Epithelial cell of proximal tubule (primary cell): Measurements from ENCODE around the gene LCP1. TPM values are rescaled to one million over a fixed set of nuclear protein-coding genes. Genes with fewer than 3 reads are reported as not detected.

Source experiments
- DNase-seq: peaks from one replicate; pipeline ENCODE4 v3.0.0-alpha.2; 2011; ENCODE audit warnings: low read depth
- H3K4me3 ChIP-seq: 2 replicates; pipeline ENCODE4 v1.5.1; 2011; ENCODE audit warnings: low read depth, mild to moderate bottlenecking, low read length
- CTCF ChIP-seq: conservative IDR thresholded peaks from 2 replicates; pipeline ENCODE4 v1.5.1; 2012; ENCODE audit warnings: low read depth, mild to moderate bottlenecking, low read length
- total RNA-seq: library from RNA; depleted of rRNA; stranded (reverse); fragments of >200 nt; gene quantifications from 2 replicates; pipeline ENCODE4 v1.2.3, GENCODE V29; 2015

The LCP1 gene
- total RNA-seq, 1 donor from 2014 or later, result 7.0 TPM

DNA sequence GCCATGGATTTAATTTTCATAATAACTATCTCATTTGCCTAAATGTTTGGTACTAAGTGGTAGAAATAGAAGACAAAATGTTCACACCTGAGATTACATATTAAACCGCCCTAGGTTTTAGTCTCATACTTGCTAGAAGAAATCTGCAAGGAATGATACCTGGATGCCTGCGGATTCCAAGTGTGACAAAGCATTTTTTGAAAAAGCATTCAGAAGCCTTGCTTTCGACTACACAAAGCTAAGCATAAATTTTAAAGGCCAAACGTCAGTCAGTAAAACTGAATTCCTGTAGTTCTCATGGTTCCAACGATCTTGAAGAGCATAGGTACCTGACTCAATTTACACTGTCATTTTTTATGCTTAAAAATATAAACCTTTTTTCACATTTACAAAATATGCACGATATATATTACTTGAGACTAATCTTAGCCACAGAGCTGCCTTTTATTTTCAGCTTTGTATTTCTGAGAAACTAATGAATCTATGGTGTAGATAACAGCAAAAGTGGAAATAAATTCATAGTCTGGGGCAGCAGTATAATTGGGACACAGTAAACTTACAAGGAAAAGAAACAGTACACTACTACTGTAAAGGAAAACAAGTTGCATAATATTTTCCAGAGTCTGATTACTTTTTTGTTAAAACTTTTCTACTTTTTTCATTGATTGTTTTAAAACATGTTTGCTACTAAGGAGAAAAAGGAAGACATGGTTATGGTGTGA lies 28.5 kb upstream of the LCP1 start:
- no peak for DNase-seq
- no peak overlapping the region for H3K4me3 ChIP-seq
- no peak for TF ChIP-seq CTCF

DNA sequence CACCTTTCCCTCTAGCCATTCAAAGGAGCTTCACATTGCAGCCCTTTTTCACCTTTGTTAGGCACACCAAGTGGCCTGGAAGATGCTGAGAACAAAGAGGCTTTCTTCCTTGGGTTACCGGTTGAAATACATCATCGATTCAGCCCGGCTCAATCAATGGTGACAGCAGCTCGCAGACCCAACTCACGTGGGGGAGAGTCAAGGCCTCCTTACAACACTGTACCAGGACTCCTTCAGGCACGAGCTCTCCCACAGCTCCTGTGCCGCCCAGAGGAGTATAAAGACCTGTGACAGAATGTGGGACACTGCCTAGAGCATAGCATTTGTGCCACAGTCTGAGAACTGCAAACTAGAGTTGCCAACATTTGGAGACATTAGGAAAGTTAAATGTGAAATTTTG lies 25.9 kb upstream of the LCP1 start:
- DNase-seq, result no peak
- no peak overlapping the region for H3K4me3 ChIP-seq
- TF ChIP-seq CTCF, result no peak

DNA sequence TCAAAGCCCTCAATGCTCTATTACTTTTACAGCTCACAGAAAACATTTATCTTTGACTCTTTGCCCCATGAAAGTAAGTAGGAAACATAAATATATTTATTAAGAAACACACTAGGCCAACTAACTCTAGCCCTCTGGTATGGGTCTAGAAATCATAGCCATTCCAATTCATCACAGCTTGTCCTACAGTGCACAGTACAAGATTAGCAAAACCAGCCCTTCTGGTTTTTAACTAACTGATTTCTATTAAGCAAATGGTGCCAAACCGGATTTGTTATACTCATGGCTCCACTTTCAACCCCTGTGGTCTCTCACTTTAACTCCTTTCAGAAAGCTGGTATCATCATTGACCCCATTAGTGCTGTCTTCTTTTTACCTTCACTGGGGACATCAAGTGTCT lies 24.2 kb upstream of the LCP1 start:
- H3K4me3 ChIP-seq, result no peak overlapping the region
- TF ChIP-seq CTCF, result no peak
- no peak for DNase-seq

DNA sequence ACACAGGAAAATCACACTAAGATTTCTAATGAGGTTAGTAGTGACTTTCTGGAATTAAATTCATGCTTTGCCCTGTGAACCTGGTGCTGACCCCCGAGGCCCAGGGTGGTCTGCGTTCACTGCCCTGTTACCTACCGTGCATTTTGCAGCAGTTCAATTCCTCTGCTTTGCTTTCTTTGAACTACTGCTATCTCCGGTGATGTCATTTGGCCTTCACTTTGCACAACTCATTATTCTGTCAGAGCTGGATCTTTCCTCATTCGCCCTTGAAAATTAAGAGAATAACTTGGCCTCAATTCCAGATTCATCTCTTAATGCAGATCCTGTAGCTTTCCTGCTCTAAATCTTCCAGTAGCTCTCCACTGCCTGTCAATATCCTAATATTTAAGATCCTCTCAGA lies 21.0 kb upstream of the LCP1 start:
- DNase-seq, result no peak

GRCh38 chr13:46202188-46202795 lies 20.3 kb upstream of the LCP1 start:
- no peak for DNase-seq

More for the DNA sequence above, 21.0 kb upstream of the LCP1 start:
- TF ChIP-seq CTCF, result no peak
- H3K4me3 ChIP-seq, result no peak overlapping the region

DNA sequence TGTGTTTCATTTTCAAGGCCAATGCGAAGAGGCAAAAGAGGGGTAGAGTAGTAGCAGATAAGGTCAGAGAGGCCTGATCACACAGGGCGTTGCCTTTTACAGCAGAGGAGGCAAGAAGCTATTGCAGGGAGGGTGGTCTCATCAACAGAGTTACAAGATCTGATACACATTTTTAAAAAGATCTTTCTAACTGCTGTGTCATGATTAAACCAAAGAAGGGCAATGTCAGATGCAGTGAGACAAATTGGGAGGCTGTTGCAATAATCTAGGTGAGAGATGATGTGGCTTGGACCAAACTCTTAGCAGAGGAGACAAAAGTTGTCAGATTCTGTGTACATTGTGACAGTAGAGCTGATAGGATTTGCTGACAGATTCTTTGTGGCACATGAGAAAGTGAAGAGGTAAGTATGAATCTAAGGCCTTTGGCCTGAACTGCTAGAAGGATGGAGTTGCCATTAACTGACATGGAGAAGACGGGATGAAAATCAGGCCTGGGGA lies 16.8 kb upstream of the LCP1 start:
- no peak for TF ChIP-seq CTCF
- no peak for DNase-seq
- H3K4me3 ChIP-seq, result no peak overlapping the region

More at GRCh38 chr13:46202188-46202795, 20.3 kb upstream of the LCP1 start:
- H3K4me3 ChIP-seq, result no peak overlapping the region
- TF ChIP-seq CTCF, result no peak
